Measurements from ENCODE around the gene VIPR2.

DNA sequence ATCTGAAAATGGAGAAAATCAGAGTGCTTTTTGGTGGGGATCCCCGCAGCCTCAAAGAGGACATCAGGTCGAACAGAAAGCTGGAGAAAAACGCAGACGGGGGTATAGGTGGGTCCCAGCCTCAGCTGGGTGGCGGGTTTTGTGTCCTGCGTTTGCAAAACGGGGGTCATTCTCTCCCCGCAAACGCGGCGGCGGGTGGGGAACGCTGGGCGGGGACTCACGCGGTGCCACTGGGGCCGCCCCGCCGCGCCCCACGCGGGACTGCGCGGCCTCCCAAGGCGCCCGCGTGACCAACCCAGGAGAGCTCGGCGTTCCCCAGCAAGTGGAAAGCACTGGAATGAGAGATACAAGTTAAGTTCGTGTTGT, 806 bp upstream of the VIPR2 start:
- TF ChIP-seq, protein P1, sequence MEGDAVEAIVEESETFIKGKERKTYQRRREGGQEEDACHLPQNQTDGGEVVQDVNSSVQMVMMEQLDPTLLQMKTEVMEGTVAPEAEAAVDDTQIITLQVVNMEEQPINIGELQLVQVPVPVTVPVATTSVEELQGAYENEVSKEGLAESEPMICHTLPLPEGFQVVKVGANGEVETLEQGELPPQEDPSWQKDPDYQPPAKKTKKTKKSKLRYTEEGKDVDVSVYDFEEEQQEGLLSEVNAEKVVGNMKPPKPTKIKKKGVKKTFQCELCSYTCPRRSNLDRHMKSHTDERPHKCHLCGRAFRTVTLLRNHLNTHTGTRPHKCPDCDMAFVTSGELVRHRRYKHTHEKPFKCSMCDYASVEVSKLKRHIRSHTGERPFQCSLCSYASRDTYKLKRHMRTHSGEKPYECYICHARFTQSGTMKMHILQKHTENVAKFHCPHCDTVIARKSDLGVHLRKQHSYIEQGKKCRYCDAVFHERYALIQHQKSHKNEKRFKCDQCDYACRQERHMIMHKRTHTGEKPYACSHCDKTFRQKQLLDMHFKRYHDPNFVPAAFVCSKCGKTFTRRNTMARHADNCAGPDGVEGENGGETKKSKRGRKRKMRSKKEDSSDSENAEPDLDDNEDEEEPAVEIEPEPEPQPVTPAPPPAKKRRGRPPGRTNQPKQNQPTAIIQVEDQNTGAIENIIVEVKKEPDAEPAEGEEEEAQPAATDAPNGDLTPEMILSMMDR (IDR thresholded peaks at IDR 0.05): no peak
- TF ChIP-seq POLR2A (IDR thresholded peaks at IDR 0.05): no peak
